Erythroblast (primary cell): Measurements from ENCODE around the gene RNF215.

Experiments
- GATA1 ChIP-seq: IDR thresholded peaks from 2 replicates; pipeline ENCODE4 v1.6.1; 2011; ENCODE audit warnings: low read depth, mild to moderate bottlenecking, control low read depth, low read length, moderate library complexity
- POLR2A ChIP-seq: IDR thresholded peaks from 2 replicates; pipeline ENCODE4 v1.6.1; 2011; ENCODE audit warnings: mild to moderate bottlenecking, low read length

DNA sequence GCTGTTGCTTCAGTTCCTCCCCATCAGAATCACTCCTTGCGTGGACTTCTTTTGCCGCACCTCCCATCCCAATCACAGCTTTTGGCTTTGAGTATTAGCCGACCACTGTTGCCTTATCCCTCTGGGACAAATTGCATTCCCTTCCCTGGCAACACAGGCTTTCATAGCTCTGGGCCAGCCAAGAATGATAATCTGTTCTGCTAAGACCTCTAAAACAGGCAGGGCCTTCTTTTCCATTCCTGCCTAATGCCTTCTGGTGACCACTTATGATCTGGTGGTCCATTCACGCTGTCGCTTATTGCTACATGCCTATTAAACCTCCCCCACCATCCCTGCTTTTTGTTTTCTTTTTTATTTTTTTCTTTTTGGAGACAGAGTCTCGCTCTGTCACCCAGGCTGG is 19.2 kb upstream of the RNF215 start:
- no peak for TF ChIP-seq POLR2A
- TF ChIP-seq GATA1, result no peak
